Measurements from ENCODE around the gene EIPR1. TPM values are rescaled to one million over a fixed set of nuclear protein-coding genes. Genes with fewer than 3 reads are reported as not detected.

The EIPR1 gene
- total and polyA plus RNA-seq, 10 of the 15 experiments (the other 5 are each of a cell fraction or from before 2014, with no cell fraction given) = 23.6 to 61.2 (median 42.2) TPM

- TF ChIP-seq CEBPZ (IDR thresholded peaks at IDR 0.05; ENCODE audit: low read depth, low read length) (no peak), ZBED1 (IDR thresholded peaks at IDR 0.05; ENCODE audit: borderline replicate concordance) (no peak), RCOR1 (conservative IDR thresholded peaks at IDR 0.05; ENCODE audit: low read depth, low read length) (no peak), FOXM1 (IDR thresholded peaks at IDR 0.05; ENCODE audit: low read depth, low read length) (no peak), IRF3 (IDR thresholded peaks at IDR 0.05) (no peak), PBX3 (IDR thresholded peaks at IDR 0.05; ENCODE audit: insufficient replicate concordance, low read depth, low read length) (no peak), SPI1 (IDR thresholded peaks at IDR 0.05; ENCODE audit: borderline replicate concordance, insufficient read depth, low read depth, low read length) (no peak), SIX5 (IDR thresholded peaks at IDR 0.05; ENCODE audit: low read depth, low read length, severe bottlenecking) (no peak), ZBTB33 (IDR thresholded peaks at IDR 0.05) (no peak), ZNF687 (IDR thresholded peaks at IDR 0.05) (no peak), RFX5 (IDR thresholded peaks at IDR 0.05; ENCODE audit: low read depth, low read length) (no peak), E2F8 (IDR thresholded peaks at IDR 0.05; ENCODE audit: low read depth, partially characterized antibody) (no peak)
Measured at GRCh38 chr2:3314626-3315025, 63.0 kb downstream of the EIPR1 start (continued).
